ENCODE data around the gene GPRIN3.

The GPRIN3 gene

GRCh38 chr4:89284020-89284424 is 23.6 kb downstream of the GPRIN3 start:
- Histone ChIP-seq H3K4me1 (ENCODE audit: control insufficient read depth in 1 of 2, insufficient read depth in 2 of 2, low read length in 2 of 2) (peaks cover 18 to 39% of the 10 kb centered on the region in 2 donors), H3K4me3 (ENCODE audit: low read depth in 1 of 2, low read length in 2 of 2) (no peak overlapping the region), H3K27me3 (ENCODE audit: control insufficient read depth in 1 of 2, insufficient read depth in 2 of 2, low read length in 2 of 2) (no peaks in the 10 kb centered on the region), H3K36me3 (ENCODE audit: control insufficient read depth in 1 of 2, insufficient read depth in 2 of 2, low read length in 2 of 2) (no peaks in the 10 kb centered on the region), H3K27ac (ENCODE audit: low read depth, low read length) (peak overlapping the region; percentile 37), H3K9me3 (ENCODE audit: control insufficient read depth in 1 of 2, low read length in 2 of 2) (no peaks in the 10 kb centered on the region), H3K9ac (ENCODE audit: low read depth in 1 of 2, low read length in 2 of 2) (no peak overlapping the region)

DNA sequence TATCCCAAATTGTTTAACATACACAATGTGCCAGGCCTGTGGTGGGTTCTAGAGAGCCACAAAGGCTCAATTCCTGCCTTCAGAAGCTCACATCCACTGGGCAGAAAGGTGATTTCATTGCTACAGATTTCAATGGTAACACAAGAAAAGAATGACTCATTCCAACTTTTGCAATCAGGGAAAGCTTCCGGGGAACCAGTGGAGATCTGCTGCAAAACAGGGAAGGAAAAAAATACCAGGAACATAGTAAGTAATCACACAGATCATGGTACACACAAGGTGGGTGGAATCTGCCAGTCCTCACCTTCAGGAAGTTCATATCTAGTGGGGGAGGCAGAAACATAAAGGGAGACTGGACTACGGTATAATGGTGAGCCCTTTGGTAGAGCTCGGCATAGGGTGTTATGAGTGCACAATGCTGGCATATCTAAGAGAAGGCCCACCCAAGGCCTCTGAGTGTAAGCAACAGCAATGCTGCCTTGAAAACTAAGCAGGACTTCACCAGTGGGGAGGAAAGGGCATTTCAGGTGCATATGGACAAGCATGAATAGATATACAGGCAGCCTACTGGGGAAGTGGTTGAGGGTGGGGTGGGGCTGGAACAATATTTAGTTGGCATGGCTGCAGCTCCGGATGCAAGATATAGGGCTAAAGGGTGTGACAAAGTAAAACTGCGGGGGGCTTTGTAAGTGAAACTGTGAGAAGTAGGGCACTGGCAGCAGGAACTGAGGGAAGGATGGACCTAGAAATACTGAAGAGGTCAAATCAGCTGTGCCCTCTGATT is 24.2 kb downstream of the GPRIN3 start:
- no peaks in the 10 kb centered on the region for H3K27me3 ChIP-seq (ENCODE audit: control insufficient read depth in 1 of 2, insufficient read depth in 2 of 2, low read length in 2 of 2)
- no peaks in the 10 kb centered on the region for H3K9me3 ChIP-seq (ENCODE audit: control insufficient read depth in 1 of 2, low read length in 2 of 2)
- H3K27ac ChIP-seq (ENCODE audit: low read depth, low read length): peak overlapping the region; percentile 37
- H3K4me3 ChIP-seq (ENCODE audit: low read depth in 1 of 2, low read length in 2 of 2): peak overlapping the region in 1 of 2 donors; percentile 25
- H3K4me1 ChIP-seq (ENCODE audit: control insufficient read depth in 1 of 2, insufficient read depth in 2 of 2, low read length in 2 of 2): peaks cover 18 to 39% of the 10 kb centered on the region in 2 donors
- H3K36me3 ChIP-seq (ENCODE audit: control insufficient read depth in 1 of 2, insufficient read depth in 2 of 2, low read length in 2 of 2): no peaks in the 10 kb centered on the region
- H3K9ac ChIP-seq (ENCODE audit: low read depth in 1 of 2, low read length in 2 of 2): no peak overlapping the region

- H3K9me3 ChIP-seq (ENCODE audit: control insufficient read depth in 1 of 2, low read length in 2 of 2): no peaks in the 10 kb centered on the region
- peaks cover 4 to 7% of the 10 kb centered on the region in 2 donors for H3K36me3 ChIP-seq (ENCODE audit: control insufficient read depth in 1 of 2, insufficient read depth in 2 of 2, low read length in 2 of 2)
- H3K4me1 ChIP-seq (ENCODE audit: control insufficient read depth in 1 of 2, insufficient read depth in 2 of 2, low read length in 2 of 2): peaks cover 25 to 29% of the 10 kb centered on the region in 2 donors
- H3K27me3 ChIP-seq (ENCODE audit: control insufficient read depth in 1 of 2, insufficient read depth in 2 of 2, low read length in 2 of 2): no peaks in the 10 kb centered on the region
- H3K4me3 ChIP-seq (ENCODE audit: low read depth in 1 of 2, low read length in 2 of 2): no peak overlapping the region
- no peak overlapping the region for H3K27ac ChIP-seq (ENCODE audit: low read depth, low read length)
- no peak overlapping the region for H3K9ac ChIP-seq (ENCODE audit: low read depth in 1 of 2, low read length in 2 of 2)
These were observed 28.2 kb downstream of the GPRIN3 start for GRCh38 chr4:89279385-89279784.

GRCh38 chr4:89277412-89277811 is 30.2 kb downstream of the GPRIN3 start:
- Histone ChIP-seq H3K9ac (ENCODE audit: low read depth in 1 of 2, low read length in 2 of 2) (no peak overlapping the region), H3K4me3 (ENCODE audit: low read depth in 1 of 2, low read length in 2 of 2) (no peak overlapping the region), H3K4me1 (ENCODE audit: control insufficient read depth in 1 of 2, insufficient read depth in 2 of 2, low read length in 2 of 2) (peaks cover 10 to 13% of the 10 kb centered on the region in 2 donors), H3K27ac (ENCODE audit: low read depth, low read length) (no peak overlapping the region), H3K27me3 (ENCODE audit: control insufficient read depth in 1 of 2, insufficient read depth in 2 of 2, low read length in 2 of 2) (no peaks in the 10 kb centered on the region), H3K36me3 (ENCODE audit: control insufficient read depth in 1 of 2, insufficient read depth in 2 of 2, low read length in 2 of 2) (peaks cover 4 to 7% of the 10 kb centered on the region in 2 donors), H3K9me3 (ENCODE audit: control insufficient read depth in 1 of 2, low read length in 2 of 2) (no peaks in the 10 kb centered on the region)

DNA sequence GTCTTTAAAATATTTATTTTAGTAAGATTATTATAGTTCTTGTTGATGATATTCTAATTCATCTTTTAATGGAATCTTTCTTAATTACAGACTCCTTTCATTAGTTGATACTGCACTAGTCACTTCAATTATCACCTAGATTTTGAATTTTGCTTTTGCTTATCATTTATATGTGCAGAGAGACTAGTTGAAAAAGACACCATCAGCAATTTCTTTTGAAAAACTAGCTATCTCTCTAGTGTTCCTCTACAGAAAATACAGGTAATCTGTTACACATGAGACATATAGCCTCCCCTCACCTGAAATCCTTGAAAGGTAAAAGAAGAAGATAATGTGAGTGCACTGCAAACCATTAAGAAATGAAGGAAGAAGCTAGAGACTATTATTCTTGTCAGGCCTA is 31.3 kb downstream of the GPRIN3 start:
- Histone ChIP-seq H3K4me3 (ENCODE audit: low read depth in 1 of 2, low read length in 2 of 2) (no peak overlapping the region), H3K27me3 (ENCODE audit: control insufficient read depth in 1 of 2, insufficient read depth in 2 of 2, low read length in 2 of 2) (no peaks in the 10 kb centered on the region), H3K27ac (ENCODE audit: low read depth, low read length) (no peak overlapping the region), H3K9ac (ENCODE audit: low read depth in 1 of 2, low read length in 2 of 2) (no peak overlapping the region), H3K36me3 (ENCODE audit: control insufficient read depth in 1 of 2, insufficient read depth in 2 of 2, low read length in 2 of 2) (peaks cover 4 to 7% of the 10 kb centered on the region in 2 donors), H3K4me1 (ENCODE audit: control insufficient read depth in 1 of 2, insufficient read depth in 2 of 2, low read length in 2 of 2) (peaks cover 10 to 13% of the 10 kb centered on the region in 2 donors), H3K9me3 (ENCODE audit: control insufficient read depth in 1 of 2, low read length in 2 of 2) (no peaks in the 10 kb centered on the region)

- Histone ChIP-seq H3K36me3 (ENCODE audit: control insufficient read depth in 1 of 2, insufficient read depth in 2 of 2, low read length in 2 of 2) (peaks cover 4 to 7% of the 10 kb centered on the region in 2 donors), H3K4me1 (ENCODE audit: control insufficient read depth in 1 of 2, insufficient read depth in 2 of 2, low read length in 2 of 2) (peaks cover 10 to 13% of the 10 kb centered on the region in 2 donors), H3K4me3 (ENCODE audit: low read depth in 1 of 2, low read length in 2 of 2) (peak overlapping the region in 1 of 2 donors; percentile 26), H3K27me3 (ENCODE audit: control insufficient read depth in 1 of 2, insufficient read depth in 2 of 2, low read length in 2 of 2) (no peaks in the 10 kb centered on the region), H3K9ac (ENCODE audit: low read depth in 1 of 2, low read length in 2 of 2) (peak overlapping the region in 1 of 2 donors; percentile 7), H3K9me3 (ENCODE audit: control insufficient read depth in 1 of 2, low read length in 2 of 2) (no peaks in the 10 kb centered on the region), H3K27ac (ENCODE audit: low read depth, low read length) (no peak overlapping the region)
These were observed 32.0 kb downstream of the GPRIN3 start for GRCh38 chr4:89275587-89275986.

DNA sequence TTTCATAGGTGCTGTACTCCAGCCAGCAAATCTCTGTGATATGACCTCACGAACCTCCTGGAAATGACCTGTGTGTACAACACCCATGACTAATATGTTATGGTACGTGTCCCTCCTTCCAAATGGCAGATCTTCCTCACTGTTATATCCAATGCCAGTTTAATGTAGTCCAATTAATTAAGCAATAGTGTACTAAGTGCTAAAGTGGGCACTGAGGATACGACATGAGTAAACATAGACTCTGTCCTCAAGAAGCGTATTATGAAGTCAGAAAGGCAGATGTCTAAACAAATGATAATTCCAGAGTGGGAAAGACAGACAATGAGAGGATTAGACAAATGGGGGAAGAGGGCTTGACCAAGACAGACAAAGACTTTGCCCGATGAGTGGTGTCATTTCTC is 33.9 kb downstream of the GPRIN3 start:
- H3K9ac ChIP-seq (ENCODE audit: low read depth in 1 of 2, low read length in 2 of 2): no peak overlapping the region
- H3K9me3 ChIP-seq (ENCODE audit: control insufficient read depth in 1 of 2, low read length in 2 of 2): no peaks in the 10 kb centered on the region
- no peaks in the 10 kb centered on the region for H3K27me3 ChIP-seq (ENCODE audit: control insufficient read depth in 1 of 2, insufficient read depth in 2 of 2, low read length in 2 of 2)
- no peak overlapping the region for H3K4me3 ChIP-seq (ENCODE audit: low read depth in 1 of 2, low read length in 2 of 2)
- H3K36me3 ChIP-seq (ENCODE audit: control insufficient read depth in 1 of 2, insufficient read depth in 2 of 2, low read length in 2 of 2): peaks cover 4 to 7% of the 10 kb centered on the region in 2 donors
- no peak overlapping the region for H3K27ac ChIP-seq (ENCODE audit: low read depth, low read length)
- peaks cover 10 to 13% of the 10 kb centered on the region in 2 donors for H3K4me1 ChIP-seq (ENCODE audit: control insufficient read depth in 1 of 2, insufficient read depth in 2 of 2, low read length in 2 of 2)

DNA sequence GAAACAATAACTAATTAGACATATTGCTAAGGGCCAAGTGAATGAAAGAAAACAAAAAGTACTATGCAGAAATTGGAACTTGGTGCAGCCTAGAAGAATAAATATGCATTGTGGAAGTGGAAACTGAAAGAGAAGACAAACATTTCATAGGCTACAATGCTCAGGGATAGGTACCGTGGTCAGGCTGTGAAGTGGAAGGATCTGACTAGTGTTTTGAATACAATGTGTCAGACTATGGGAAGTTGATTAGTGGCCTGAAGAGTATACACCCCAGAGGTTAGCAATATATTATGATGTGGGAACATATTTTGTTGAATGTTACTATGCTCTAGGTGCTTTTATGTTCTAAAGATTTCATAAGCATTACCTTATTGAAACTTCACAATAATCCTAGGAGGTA is 36.8 kb downstream of the GPRIN3 start:
- H3K36me3 ChIP-seq (ENCODE audit: control insufficient read depth in 1 of 2, insufficient read depth in 2 of 2, low read length in 2 of 2): no peaks in the 10 kb centered on the region
- H3K9me3 ChIP-seq (ENCODE audit: control insufficient read depth in 1 of 2, low read length in 2 of 2): no peaks in the 10 kb centered on the region
- no peak overlapping the region for H3K9ac ChIP-seq (ENCODE audit: low read depth in 1 of 2, low read length in 2 of 2)
- H3K27me3 ChIP-seq (ENCODE audit: control insufficient read depth in 1 of 2, insufficient read depth in 2 of 2, low read length in 2 of 2): no peaks in the 10 kb centered on the region
- no peak overlapping the region for H3K4me3 ChIP-seq (ENCODE audit: low read depth in 1 of 2, low read length in 2 of 2)
- H3K27ac ChIP-seq (ENCODE audit: low read depth, low read length): no peak overlapping the region
- peaks cover 10 to 13% of the 10 kb centered on the region in 2 donors for H3K4me1 ChIP-seq (ENCODE audit: control insufficient read depth in 1 of 2, insufficient read depth in 2 of 2, low read length in 2 of 2)

DNA sequence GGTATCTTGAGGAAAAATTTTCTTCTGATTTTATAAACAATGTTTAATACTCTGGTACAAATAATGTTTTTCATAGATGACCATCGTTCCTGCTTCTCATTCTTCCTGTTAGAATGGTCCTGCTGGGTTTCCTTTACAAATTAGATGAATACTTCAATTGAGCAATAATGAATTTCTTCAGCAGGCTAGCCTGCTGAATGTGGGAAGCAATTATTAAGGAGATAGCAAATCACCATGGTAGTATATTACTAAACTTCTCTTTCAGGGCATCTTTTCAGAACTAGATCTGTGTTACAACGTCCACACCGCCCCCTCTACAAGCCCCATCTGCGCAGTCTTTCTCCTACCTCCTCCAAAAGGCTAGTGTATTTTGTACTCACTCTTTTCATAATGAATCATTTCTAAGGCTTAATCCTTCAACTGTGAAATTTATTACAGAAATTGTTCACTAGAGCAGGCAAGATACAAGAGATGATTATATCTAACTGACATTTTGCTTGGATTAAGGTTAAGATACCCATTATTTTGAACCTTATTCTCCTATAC is 38.4 kb downstream of the GPRIN3 start:
- no peaks in the 10 kb centered on the region for H3K9me3 ChIP-seq (ENCODE audit: control insufficient read depth in 1 of 2, low read length in 2 of 2)
- H3K27me3 ChIP-seq (ENCODE audit: control insufficient read depth in 1 of 2, insufficient read depth in 2 of 2, low read length in 2 of 2): no peaks in the 10 kb centered on the region
- no peaks in the 10 kb centered on the region for H3K36me3 ChIP-seq (ENCODE audit: control insufficient read depth in 1 of 2, insufficient read depth in 2 of 2, low read length in 2 of 2)
- no peak overlapping the region for H3K27ac ChIP-seq (ENCODE audit: low read depth, low read length)
- no peak overlapping the region for H3K4me3 ChIP-seq (ENCODE audit: low read depth in 1 of 2, low read length in 2 of 2)
- peaks cover 0 to under 1% of the 10 kb centered on the region in 2 donors for H3K4me1 ChIP-seq (ENCODE audit: control insufficient read depth in 1 of 2, insufficient read depth in 2 of 2, low read length in 2 of 2)
- H3K9ac ChIP-seq (ENCODE audit: low read depth in 1 of 2, low read length in 2 of 2): no peak overlapping the region

- H3K9ac ChIP-seq (ENCODE audit: low read depth in 1 of 2, low read length in 2 of 2): no peak overlapping the region
- H3K4me3 ChIP-seq (ENCODE audit: low read depth in 1 of 2, low read length in 2 of 2): no peak overlapping the region
- H3K36me3 ChIP-seq (ENCODE audit: control insufficient read depth in 1 of 2, insufficient read depth in 2 of 2, low read length in 2 of 2): no peaks in the 10 kb centered on the region
- no peaks in the 10 kb centered on the region for H3K27me3 ChIP-seq (ENCODE audit: control insufficient read depth in 1 of 2, insufficient read depth in 2 of 2, low read length in 2 of 2)
- H3K4me1 ChIP-seq (ENCODE audit: control insufficient read depth in 1 of 2, insufficient read depth in 2 of 2, low read length in 2 of 2): peaks cover 0 to 3% of the 10 kb centered on the region in 2 donors
- H3K27ac ChIP-seq (ENCODE audit: low read depth, low read length): no peak overlapping the region
- H3K9me3 ChIP-seq (ENCODE audit: control insufficient read depth in 1 of 2, low read length in 2 of 2): no peaks in the 10 kb centered on the region
These were observed 38.9 kb downstream of the GPRIN3 start for GRCh38 chr4:89268679-89269078.
